ENCODE results near the gene CDCA3. TPM values are rescaled to one million over a fixed set of nuclear protein-coding genes. Genes with fewer than 3 reads are reported as not detected.
A peak's percentile ranks its signal among the peaks of the same experiment; 100 is the strongest.
"Not testable (repeated sequence)": the region's sequence is repeated elsewhere in the genome, so short reads cannot be mapped to it uniquely, and the experiment has no call there.

The CDCA3 gene
- polyA plus RNA-seq (2014; cell fraction: cytosol; rRNA removed) = 72.9 and 97.2 TPM in 2 replicates
- polyA plus RNA-seq (2014; cell fraction: nucleus; rRNA removed) = 191 and 199 TPM in 2 replicates

- DNase-seq (ENCODE audit: low spot score) = peak; percentile 99
Observed at GRCh38 chr12:6851153-6851920, at the start of gene CDCA3. TSS of gene CDCA3 (minus strand) at chr12:6851286. CDS start at chr12:6850952, 334 bp downstream.

GRCh38 chr12:6899837-6900519 is 48.9 kb upstream of the CDCA3 start:
- no peak for DNase-seq (ENCODE audit: low spot score)

GRCh38 chr12:6899427-6899826 is 48.3 kb upstream of the CDCA3 start:
- DNase-seq (ENCODE audit: low spot score) = no peak

DNA sequence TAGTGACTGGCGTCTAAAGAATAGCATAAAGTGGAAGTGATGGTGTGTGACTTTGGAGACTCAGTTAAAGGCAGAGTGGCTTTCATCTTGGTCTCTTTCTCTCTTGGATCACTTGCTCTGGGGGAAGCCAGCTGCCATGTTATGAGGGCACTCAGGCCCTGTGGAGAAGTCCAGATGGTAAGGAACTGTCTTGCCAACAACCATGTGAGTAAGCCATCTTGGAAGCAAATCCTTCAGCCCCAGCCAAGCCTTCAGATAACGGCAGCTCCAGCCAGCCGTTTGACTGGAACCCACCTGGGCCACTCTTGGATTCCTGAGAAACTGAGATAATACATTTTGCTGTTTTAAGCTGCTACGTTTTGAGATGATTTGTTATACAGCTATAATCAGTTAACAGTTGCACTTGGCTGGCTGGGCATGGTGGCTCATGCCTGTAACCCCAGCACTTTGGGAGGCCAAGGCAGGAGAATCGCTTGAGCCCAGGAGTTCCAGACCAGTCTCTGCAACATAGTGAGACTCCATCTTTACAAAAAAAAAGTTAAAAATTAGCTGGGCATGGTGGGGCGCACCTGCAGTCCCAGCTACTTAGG is 45.9 kb upstream of the CDCA3 start:
- DNase-seq (ENCODE audit: low spot score) = no peak

DNA sequence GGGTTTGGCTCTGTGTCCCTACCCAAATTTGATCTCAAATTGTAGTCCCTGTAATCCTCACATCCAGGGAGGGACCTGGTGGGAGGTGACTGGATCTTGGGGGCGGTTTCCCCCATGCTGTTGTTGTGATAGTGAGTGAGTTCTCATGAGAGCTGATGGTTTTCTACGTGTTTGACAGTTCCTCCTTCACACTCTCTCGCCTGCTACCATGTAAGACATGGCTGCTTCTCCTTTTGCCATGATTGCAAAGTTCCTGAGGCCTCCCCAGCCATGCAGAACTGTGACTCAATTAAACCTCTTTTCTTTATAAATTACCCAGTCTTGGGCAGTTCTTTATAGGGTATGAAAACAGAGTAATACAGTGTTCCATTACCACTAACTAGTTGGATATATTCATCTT is 43.2 kb upstream of the CDCA3 start:
- no peak for DNase-seq (ENCODE audit: low spot score)

- not testable (repeated sequence) for DNase-seq (ENCODE audit: low spot score)
Observed at GRCh38 chr12:6892683-6893082, 41.6 kb upstream of the CDCA3 start.

DNA sequence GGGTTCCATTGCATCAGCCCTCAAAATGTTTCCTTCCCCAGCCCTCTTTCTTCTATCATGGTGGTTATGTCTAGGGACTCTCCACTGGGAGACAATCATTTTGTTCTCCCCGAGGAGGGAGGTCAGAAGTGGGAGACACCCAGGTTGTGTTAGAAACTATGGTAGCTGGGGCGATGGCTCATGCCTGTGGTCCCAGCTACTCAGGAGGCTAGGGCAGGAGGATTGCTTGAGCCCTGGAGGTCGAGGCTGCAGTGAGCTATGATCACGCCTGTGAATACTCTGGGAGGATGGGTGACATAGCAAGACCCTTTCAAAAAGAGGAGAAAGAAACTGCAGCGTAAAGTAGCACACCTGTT is 40.5 kb upstream of the CDCA3 start:
- no peak for DNase-seq (ENCODE audit: low spot score)

DNA sequence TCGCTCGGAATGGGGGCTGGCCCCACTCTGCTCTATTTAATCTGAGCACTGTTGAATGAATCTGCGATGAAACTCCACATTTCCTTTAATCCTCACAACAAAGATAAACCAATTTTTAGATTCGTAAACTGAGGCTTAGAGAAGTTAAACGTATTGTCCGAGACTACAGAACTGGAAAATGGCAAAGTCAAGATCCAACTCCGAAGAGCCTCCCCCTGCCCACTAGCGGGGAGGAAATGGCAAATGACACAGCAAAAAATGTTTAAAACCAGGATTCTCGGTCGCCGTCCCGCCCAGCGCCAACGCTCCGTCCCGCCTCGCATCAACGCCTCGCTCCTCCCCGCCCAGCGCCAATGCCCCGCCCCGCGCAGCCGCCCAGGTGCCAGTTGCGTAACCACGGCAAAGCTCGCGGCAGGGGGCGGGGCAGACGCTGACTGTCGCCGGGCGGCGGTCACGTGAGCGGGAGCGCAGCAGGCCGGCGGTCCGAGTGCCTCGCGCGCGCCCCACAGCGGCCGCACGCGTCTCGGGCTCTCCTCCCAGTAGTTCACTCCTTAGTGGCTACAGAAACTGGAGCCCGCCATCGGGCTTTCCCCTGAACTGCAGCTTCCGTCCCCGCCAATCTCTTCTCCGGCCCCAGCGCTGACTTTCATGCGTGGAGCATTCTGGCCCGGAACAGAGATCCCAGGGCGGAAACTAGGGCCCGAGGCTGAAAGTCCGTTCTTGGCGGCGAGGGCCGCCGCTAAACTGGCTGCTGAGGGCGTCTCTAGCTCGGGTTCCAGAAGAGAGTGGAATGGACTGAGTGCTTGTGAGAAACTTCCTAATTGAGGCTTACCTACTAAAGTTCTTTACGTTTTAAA is 39.9 kb upstream of the CDCA3 start:
- peak; percentile 96 for DNase-seq (ENCODE audit: low spot score)

GRCh38 chr12:6889775-6890573 is 38.9 kb upstream of the CDCA3 start:
- not testable (repeated sequence) for DNase-seq (ENCODE audit: low spot score)

- not testable (repeated sequence) for DNase-seq (ENCODE audit: low spot score)
Observed at GRCh38 chr12:6888794-6889193, 37.7 kb upstream of the CDCA3 start.

- no peak for DNase-seq (ENCODE audit: low spot score)
Observed at GRCh38 chr12:6888360-6888759, 37.3 kb upstream of the CDCA3 start.

- no peak for DNase-seq (ENCODE audit: low spot score)
Observed at GRCh38 chr12:6887460-6887859, 36.4 kb upstream of the CDCA3 start.

DNA sequence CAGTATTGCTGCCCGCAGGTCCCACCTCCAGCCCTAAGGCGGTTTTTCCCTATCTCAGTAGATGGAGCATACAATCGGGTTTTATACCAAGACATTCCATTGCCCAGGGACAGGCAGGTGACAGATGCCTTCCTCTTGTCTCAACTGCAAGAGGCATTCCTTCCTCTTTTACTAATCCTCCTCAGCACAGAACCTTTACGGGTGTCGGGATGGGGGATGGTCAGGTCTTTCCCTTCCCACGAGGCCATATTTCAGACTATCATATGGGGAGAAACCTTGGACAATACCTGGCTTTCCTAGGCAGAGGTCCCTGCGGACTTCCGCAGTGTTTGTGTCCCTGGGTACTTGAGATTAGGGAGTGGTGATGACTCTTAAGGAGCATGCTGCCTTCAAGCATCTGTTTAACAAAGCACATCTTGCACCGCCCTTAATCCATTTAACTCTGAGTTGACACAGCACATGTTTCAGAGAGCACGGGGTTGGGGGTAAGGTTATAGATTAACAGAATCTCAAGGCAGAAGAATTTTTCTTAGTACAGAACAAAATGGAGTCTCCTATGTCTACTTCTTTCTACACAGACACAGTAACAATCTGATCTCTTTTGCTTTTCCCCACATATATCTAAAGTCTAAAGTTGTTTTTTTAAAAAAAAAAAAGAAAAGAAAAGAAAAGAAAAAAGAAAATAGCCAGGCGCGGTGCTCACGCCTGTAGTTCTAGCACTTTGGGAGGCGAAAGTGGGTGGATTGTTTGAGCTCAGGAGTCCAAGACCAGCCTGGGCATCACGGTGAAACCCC is 35.3 kb upstream of the CDCA3 start:
- not testable (repeated sequence) for DNase-seq (ENCODE audit: low spot score)

DNA sequence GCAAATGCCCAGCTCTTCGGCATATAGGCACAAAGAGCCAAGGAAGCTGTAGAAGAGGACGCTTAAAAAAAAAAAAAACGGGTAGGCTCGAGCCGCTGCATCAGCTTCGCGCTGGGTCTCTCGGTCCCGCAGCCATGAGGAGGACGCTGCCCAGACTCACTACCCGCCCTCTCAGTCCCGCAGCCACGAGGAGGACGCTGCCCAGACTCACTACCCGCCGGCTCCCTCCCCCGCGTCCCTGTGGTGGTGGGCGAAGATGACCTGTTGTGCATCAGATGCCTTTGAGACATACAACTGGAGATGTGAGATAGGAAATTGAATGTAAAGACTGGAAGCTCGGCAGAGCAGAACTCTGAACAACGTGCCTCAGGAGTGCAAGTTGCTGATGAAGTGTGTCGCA is 33.5 kb upstream of the CDCA3 start:
- peak; percentile 80 for DNase-seq (ENCODE audit: low spot score)

DNA sequence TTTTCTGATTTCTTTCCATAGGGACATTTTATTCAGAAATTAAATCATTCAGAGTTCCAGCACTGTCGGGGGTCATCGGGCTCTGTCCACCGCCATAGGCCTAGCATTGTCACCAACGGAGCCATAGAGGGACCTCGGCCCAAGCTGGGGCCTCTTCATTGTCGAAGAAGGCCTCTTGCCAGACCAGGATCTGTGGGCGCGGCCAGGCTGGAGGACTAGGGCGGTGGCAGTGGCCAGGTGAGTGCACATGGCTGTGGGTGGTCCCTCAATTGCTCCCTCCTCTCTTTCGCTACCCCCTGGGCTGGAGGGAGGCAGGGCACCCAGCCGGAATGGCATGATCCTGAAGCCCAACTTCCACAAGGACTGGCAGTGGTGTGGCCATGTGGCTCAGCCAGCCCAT is 32.6 kb upstream of the CDCA3 start:
- DNase-seq (ENCODE audit: low spot score) = no peak

DNA sequence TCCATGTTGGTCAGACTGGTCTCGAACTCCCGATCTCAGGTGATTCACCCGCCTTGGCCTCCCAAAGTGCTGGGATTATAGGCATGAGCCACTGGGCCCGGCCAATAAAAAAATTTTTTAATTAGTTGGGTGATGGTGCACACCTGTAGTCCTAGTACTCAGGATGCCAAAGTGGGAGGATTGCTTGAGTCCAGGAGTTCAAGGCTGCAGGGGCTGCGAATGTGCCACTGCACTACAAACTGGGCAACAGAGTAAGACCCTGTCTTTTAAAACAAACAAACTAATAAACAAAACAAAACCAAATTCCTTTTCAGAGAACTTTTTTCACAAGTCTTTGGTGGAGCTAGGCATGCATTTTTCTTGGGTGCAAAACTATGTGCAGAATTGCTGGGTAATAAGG is 32.2 kb upstream of the CDCA3 start:
- DNase-seq (ENCODE audit: low spot score) = no peak

GRCh38 chr12:6879824-6880223 is 28.7 kb upstream of the CDCA3 start:
- DNase-seq (ENCODE audit: low spot score) = not testable (repeated sequence)

GRCh38 chr12:6874015-6874368 is 22.9 kb upstream of the CDCA3 start:
- not testable (repeated sequence) for DNase-seq (ENCODE audit: low spot score)

- peak; percentile 99 for DNase-seq (ENCODE audit: low spot score)
Observed at GRCh38 chr12:6873094-6874014, 22.3 kb upstream of the CDCA3 start, which contains the start of gene SPSB2. TSS of gene SPSB2 (minus strand) at chr12:6873303. CDS start at chr12:6872901, 402 bp downstream.

All from SK-N-DZ (cell line).